ENCODE data around the gene MGAT5. TPM values are rescaled to one million over a fixed set of nuclear protein-coding genes. Genes with fewer than 3 reads are reported as not detected.

Gene MGAT5
- total and polyA plus RNA-seq, 8 donors = 2.9 to 36.9 (median 19.6) TPM

GRCh38 chr2:134447669-134448068 is 193.8 kb downstream of the MGAT5 start:
- no peaks in the 10 kb centered on the region for H3K9me3 ChIP-seq
- H3K36me3 ChIP-seq = no peaks in the 10 kb centered on the region
- peaks cover 6 to 19% (median 12%) of the 10 kb centered on the region in 3 donors for H3K4me1 ChIP-seq
- DNase-seq (no peak), FAIRE-seq (no peak), ATAC-seq (no peak)
- H3K27ac ChIP-seq = peak overlapping the region in 1 of 4 donors; percentile 52
- intact Hi-C loops (cut with DNase I) = loop anchor here in 1 of 3 donors (10.0 kb wide), 1 partner anchor 323 kb away; no protein-coding TSS in a partner anchor
- 96% methylated on average over 4 of the region's 4 CpGs for WGBS, 2 donors
- TF ChIP-seq CTCF (IDR thresholded peaks at IDR 0.05) = no peak
- no peaks in the 10 kb centered on the region for H3K27me3 ChIP-seq
- no peak overlapping the region for H3K4me3 ChIP-seq

GRCh38 chr2:134448650-134449049 is 194.8 kb downstream of the MGAT5 start:
- peaks cover 6 to 19% (median 12%) of the 10 kb centered on the region in 3 donors for H3K4me1 ChIP-seq
- H3K9me3 ChIP-seq = no peaks in the 10 kb centered on the region
- no peak for FAIRE-seq
- no peak for DNase-seq
- H3K27me3 ChIP-seq = no peaks in the 10 kb centered on the region
- H3K4me3 ChIP-seq = no peak overlapping the region
- intact Hi-C loops (cut with DNase I) = loop anchor here in 1 of 3 donors (10.0 kb wide), 1 partner anchor 324 kb away; no protein-coding TSS in a partner anchor
- no peak for TF ChIP-seq CTCF (IDR thresholded peaks at IDR 0.05)
- no peak for ATAC-seq
- peak overlapping the region; percentile 35 to 67 (median 58) for H3K27ac ChIP-seq
- no peaks in the 10 kb centered on the region for H3K36me3 ChIP-seq
- 70 to 77% methylated on average over 6 of the region's 6 CpGs for WGBS, 2 donors

GRCh38 chr2:134449157-134449556 is 195.3 kb downstream of the MGAT5 start:
- intact Hi-C loops (cut with DNase I) = loop anchor here in 1 of 3 donors (10.0 kb wide), 1 partner anchor 324 kb away; no protein-coding TSS in a partner anchor
- peak in 1 of 6 donors; percentile 41 for DNase-seq
- no peak overlapping the region for H3K4me3 ChIP-seq
- peaks cover 6 to 19% (median 12%) of the 10 kb centered on the region in 3 donors for H3K4me1 ChIP-seq
- no peaks in the 10 kb centered on the region for H3K27me3 ChIP-seq
- peak overlapping the region; percentile 35 to 67 (median 58) for H3K27ac ChIP-seq
- no peaks in the 10 kb centered on the region for H3K36me3 ChIP-seq
- no peak for FAIRE-seq
- ATAC-seq = peak; percentile 5 to 58 (median 38)
- 34 to 41% methylated on average over 7 of the region's 7 CpGs for WGBS, 2 donors
- TF ChIP-seq CTCF (IDR thresholded peaks at IDR 0.05) = no peak
- H3K9me3 ChIP-seq = no peaks in the 10 kb centered on the region

- no peak for ATAC-seq
- no peak overlapping the region for H3K4me3 ChIP-seq
- H3K36me3 ChIP-seq = no peaks in the 10 kb centered on the region
- H3K9me3 ChIP-seq = no peaks in the 10 kb centered on the region
- intact Hi-C loops (cut with DNase I) = loop anchor here in 2 of 3 donors (5.0 to 10.0 kb wide), 3 partner anchors 73 to 325 kb away; no protein-coding TSS in a partner anchor
- no peak for DNase-seq
- peak overlapping the region in 3 of 4 donors; percentile 52 to 67 (median 65) for H3K27ac ChIP-seq
- TF ChIP-seq CTCF (IDR thresholded peaks at IDR 0.05) = no peak
- no peaks in the 10 kb centered on the region for H3K27me3 ChIP-seq
- H3K4me1 ChIP-seq = peaks cover 11 to 19% (median 12%) of the 10 kb centered on the region in 3 donors
- 91 to 93% methylated on average over 15 of the region's 15 CpGs for WGBS, 2 donors
- no peak for FAIRE-seq
Measured at GRCh38 chr2:134449751-134450513, 196.1 kb downstream of the MGAT5 start.

GRCh38 chr2:134451347-134451630 is 197.4 kb downstream of the MGAT5 start:
- Histone ChIP-seq H3K9me3 (no peaks in the 10 kb centered on the region), H3K27me3 (no peaks in the 10 kb centered on the region), H3K4me1 (peaks cover 8 to 12% (median 10%) of the 10 kb centered on the region in 3 donors), H3K4me3 (no peak overlapping the region), H3K27ac (no peak overlapping the region), H3K36me3 (no peaks in the 10 kb centered on the region)
- WGBS, 2 donors = 37 to 40% methylated on average over 2 of the region's 2 CpGs
- DNase-seq = no peak
- TF ChIP-seq CTCF (IDR thresholded peaks at IDR 0.05) = no peak
- FAIRE-seq = no peak
- intact Hi-C loops (cut with DNase I) = loop anchor here in 2 of 3 donors (5.0 to 10.0 kb wide), 2 partner anchors 74 to 76 kb away; no protein-coding TSS in a partner anchor
- no peak for ATAC-seq

All from pancreas (tissue), 10 donors.